WTC11 (cell line): ENCODE results near the gene PLEKHH3. TPM values are rescaled to one million over a fixed set of nuclear protein-coding genes. Genes with fewer than 3 reads are reported as not detected.

Experiments
- ATAC-seq: fragments of 200-7000 bp; cut with Tn5 transposase; 2 replicates; pipeline ENCODE4 v1.10.0; 2021; ENCODE audit warnings: mild to moderate bottlenecking, moderate library complexity
- CTCF ChIA-PET: fragments of 300-600 bp; sonication (Branson Sonifier 250); formaldehyde crosslinking; loops from one replicate; lab custom pipeline; 2021; ENCODE audit warnings: antibody characterized with exemption; lab: Charles Lee
- POLR2A ChIA-PET: fragments of 350-600 bp; sonication (Branson Sonifier 250); formaldehyde crosslinking; loops from one replicate; lab custom pipeline; 2021; ENCODE audit warnings: antibody characterized with exemption; lab: Charles Lee
- DNase-seq: peaks from one replicate; pipeline ENCODE4 v3.0.0; 2021; ENCODE audit warnings: low spot score
- H3K27ac Mint-ChIP-seq: 2 replicates; pipeline ENCODE4 v1.8.0; 2021; ENCODE audit warnings: mixed read lengths
- H3K27me3 Mint-ChIP-seq: 2 replicates; pipeline ENCODE4 v1.8.0; 2021; ENCODE audit warnings: low read depth, mild to moderate bottlenecking, moderate library complexity, mixed read lengths
- H3K36me3 Mint-ChIP-seq: 2 replicates; pipeline ENCODE4 v1.8.0; 2021; ENCODE audit warnings: mixed read lengths
- H3K4me1 Mint-ChIP-seq: 2 replicates; pipeline ENCODE4 v1.8.0; 2022; ENCODE audit warnings: mixed read lengths
- H3K4me3 Mint-ChIP-seq: 2 replicates; pipeline ENCODE4 v1.8.0; 2021; ENCODE audit warnings: mild to moderate bottlenecking, moderate library complexity, mixed read lengths
- H3K9me3 Mint-ChIP-seq: 2 replicates; pipeline ENCODE4 v1.8.0; 2021; ENCODE audit warnings: mixed read lengths
- ATF1 ChIP-seq: sonication (generic); formaldehyde crosslinking; IDR thresholded peaks from 2 replicates; pipeline ENCODE4 v1.8.1; 2023; ENCODE audit warnings: mild to moderate bottlenecking, moderate library complexity, missing genetic modification reagents
- CREB1 ChIP-seq: sonication (generic); formaldehyde crosslinking; IDR thresholded peaks from 2 replicates; pipeline ENCODE4 v1.8.0; 2023; ENCODE audit warnings: mild to moderate bottlenecking, missing genetic modification reagents
- CREM ChIP-seq: sonication (generic); formaldehyde crosslinking; IDR thresholded peaks from 2 replicates; pipeline ENCODE4 v1.8.1; 2022; ENCODE audit warnings: mild to moderate bottlenecking, missing genetic modification reagents, moderate library complexity
- ETV6 ChIP-seq: sonication (generic); formaldehyde crosslinking; IDR thresholded peaks from 2 replicates; pipeline ENCODE4 v1.8.1; 2022; ENCODE audit warnings: mild to moderate bottlenecking, missing genetic modification reagents
- FOXP1 ChIP-seq: sonication (generic); formaldehyde crosslinking; IDR thresholded peaks from 2 replicates; pipeline ENCODE4 v1.8.0; 2022; ENCODE audit warnings: missing genetic modification reagents, mild to moderate bottlenecking, moderate library complexity, borderline replicate concordance
- JUN ChIP-seq: sonication (generic); formaldehyde crosslinking; IDR thresholded peaks from 2 replicates; pipeline ENCODE4 v1.8.0; 2023; ENCODE audit warnings: mild to moderate bottlenecking, missing genetic modification reagents
- KAT7 ChIP-seq: sonication (generic); formaldehyde crosslinking; IDR thresholded peaks from 2 replicates; pipeline ENCODE4 v1.8.1; 2023; ENCODE audit warnings: missing genetic modification reagents, mild to moderate bottlenecking, borderline replicate concordance
- NR3C1 ChIP-seq: sonication (generic); formaldehyde crosslinking; conservative IDR thresholded peaks from 2 replicates; pipeline ENCODE4 v1.8.1; 2023; ENCODE audit warnings: low read depth, mild to moderate bottlenecking, missing genetic modification reagents
- RORB ChIP-seq: fragments of 250-450 bp; sonication (Bioruptor Pico); IDR thresholded peaks from 2 replicates; pipeline ENCODE4 v1.9.0; 2021; ENCODE audit warnings: mild to moderate bottlenecking
- SMAD3 ChIP-seq: sonication (generic); formaldehyde crosslinking; IDR thresholded peaks from 2 replicates; pipeline ENCODE4 v1.8.0; 2022; ENCODE audit warnings: missing genetic modification reagents, mild to moderate bottlenecking, borderline replicate concordance
- TP53 ChIP-seq: sonication (generic); formaldehyde crosslinking; IDR thresholded peaks from 2 replicates; pipeline ENCODE4 v1.8.1; 2023; ENCODE audit warnings: mild to moderate bottlenecking, missing genetic modification reagents
- ZBTB21 ChIP-seq: sonication (generic); formaldehyde crosslinking; IDR thresholded peaks from 2 replicates; pipeline ENCODE4 v1.8.1; 2023; ENCODE audit warnings: mild to moderate bottlenecking, missing genetic modification reagents, borderline replicate concordance
- ZNF232 ChIP-seq: sonication (generic); formaldehyde crosslinking; IDR thresholded peaks from 2 replicates; pipeline ENCODE4 v1.8.0; 2022; ENCODE audit warnings: mild to moderate bottlenecking, missing genetic modification reagents
- ZNF416 ChIP-seq: fragments of 250-450 bp; sonication (Bioruptor Pico); IDR thresholded peaks from 2 replicates; pipeline ENCODE4 v1.9.0; 2021; ENCODE audit warnings: mild to moderate bottlenecking, inconsistent platforms
- ZNF423 ChIP-seq: fragments of 250-450 bp; sonication (Bioruptor Pico); IDR thresholded peaks from 2 replicates; pipeline ENCODE4 v2.1.2; 2022; ENCODE audit warnings: mild to moderate bottlenecking, moderate library complexity
- total RNA-seq: library from RNA; stranded (reverse); gene quantifications from 3 replicates; pipeline ENCODE4 v1.2.3, GENCODE V29; 2021
- TF ChIP-seq, protein P1 (sequence below): sonication (generic); formaldehyde crosslinking; IDR thresholded peaks from 2 replicates; pipeline ENCODE4 v1.8.0; 2023; ENCODE audit warnings: missing genetic modification reagents, mild to moderate bottlenecking, borderline replicate concordance
- TF ChIP-seq, protein P2 (sequence below): fragments of 250-450 bp; sonication (Bioruptor Pico); IDR thresholded peaks from 2 replicates; pipeline ENCODE4 v1.9.0; 2021; ENCODE audit warnings: moderate library complexity, mild to moderate bottlenecking, inconsistent platforms, borderline replicate concordance
- TF ChIP-seq, protein P3 (sequence below): fragments of 250-450 bp; sonication (Bioruptor Pico); IDR thresholded peaks from 2 replicates; pipeline ENCODE4 v1.9.0; 2021; ENCODE audit warnings: mild to moderate bottlenecking, borderline replicate concordance
- TF ChIP-seq, protein P4 (sequence below): sonication (generic); formaldehyde crosslinking; IDR thresholded peaks from 2 replicates; pipeline ENCODE4 v1.8.1; 2022; ENCODE audit warnings: mild to moderate bottlenecking, moderate library complexity, missing genetic modification reagents

PLEKHH3 gene
- total RNA-seq, 1 experiment from 2014 or later = 40.2 TPM

DNA sequence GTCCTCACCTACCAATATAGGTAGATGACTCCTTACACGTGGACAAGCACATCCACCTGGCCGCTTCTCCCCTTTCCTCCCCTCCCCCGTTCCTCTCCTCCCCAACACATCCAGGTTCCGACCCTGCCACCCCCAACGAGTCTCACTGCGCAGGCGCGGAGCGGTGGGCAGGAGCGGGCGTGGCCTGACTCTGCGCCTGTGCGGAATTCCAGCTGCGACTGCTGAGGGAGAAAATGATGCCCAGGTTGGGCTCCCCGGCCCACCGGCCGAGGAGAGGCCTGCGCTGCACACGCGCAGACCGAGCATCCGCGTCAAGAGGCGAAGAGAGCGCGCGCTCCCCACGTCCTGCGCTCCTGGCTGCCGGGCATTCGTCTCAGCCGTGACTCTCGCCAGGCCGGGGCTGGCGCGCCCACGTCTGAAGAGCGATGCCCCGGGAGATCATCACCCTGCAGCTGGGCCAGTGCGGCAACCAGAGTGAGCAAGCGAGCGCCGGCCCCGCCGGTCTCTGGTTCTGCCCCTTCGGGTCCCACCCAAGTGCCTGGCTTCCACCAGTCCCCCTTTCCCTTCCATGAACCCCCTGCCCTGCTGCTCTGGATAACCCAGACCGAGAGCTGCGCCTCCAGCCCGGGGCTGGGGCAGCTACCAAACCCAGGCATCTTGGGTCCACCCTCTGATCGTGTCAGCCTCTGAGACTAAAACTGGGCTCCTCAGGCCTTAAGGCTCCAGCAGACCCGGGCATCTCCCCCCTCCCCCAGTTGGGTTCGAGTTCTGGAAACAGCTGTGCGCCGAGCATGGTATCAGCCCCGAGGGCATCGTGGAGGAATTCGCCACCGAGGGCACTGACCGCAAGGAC lies 17.5 kb downstream of the PLEKHH3 start, which contains the start of gene TUBG2 (continued):
- TF ChIP-seq, protein P1, sequence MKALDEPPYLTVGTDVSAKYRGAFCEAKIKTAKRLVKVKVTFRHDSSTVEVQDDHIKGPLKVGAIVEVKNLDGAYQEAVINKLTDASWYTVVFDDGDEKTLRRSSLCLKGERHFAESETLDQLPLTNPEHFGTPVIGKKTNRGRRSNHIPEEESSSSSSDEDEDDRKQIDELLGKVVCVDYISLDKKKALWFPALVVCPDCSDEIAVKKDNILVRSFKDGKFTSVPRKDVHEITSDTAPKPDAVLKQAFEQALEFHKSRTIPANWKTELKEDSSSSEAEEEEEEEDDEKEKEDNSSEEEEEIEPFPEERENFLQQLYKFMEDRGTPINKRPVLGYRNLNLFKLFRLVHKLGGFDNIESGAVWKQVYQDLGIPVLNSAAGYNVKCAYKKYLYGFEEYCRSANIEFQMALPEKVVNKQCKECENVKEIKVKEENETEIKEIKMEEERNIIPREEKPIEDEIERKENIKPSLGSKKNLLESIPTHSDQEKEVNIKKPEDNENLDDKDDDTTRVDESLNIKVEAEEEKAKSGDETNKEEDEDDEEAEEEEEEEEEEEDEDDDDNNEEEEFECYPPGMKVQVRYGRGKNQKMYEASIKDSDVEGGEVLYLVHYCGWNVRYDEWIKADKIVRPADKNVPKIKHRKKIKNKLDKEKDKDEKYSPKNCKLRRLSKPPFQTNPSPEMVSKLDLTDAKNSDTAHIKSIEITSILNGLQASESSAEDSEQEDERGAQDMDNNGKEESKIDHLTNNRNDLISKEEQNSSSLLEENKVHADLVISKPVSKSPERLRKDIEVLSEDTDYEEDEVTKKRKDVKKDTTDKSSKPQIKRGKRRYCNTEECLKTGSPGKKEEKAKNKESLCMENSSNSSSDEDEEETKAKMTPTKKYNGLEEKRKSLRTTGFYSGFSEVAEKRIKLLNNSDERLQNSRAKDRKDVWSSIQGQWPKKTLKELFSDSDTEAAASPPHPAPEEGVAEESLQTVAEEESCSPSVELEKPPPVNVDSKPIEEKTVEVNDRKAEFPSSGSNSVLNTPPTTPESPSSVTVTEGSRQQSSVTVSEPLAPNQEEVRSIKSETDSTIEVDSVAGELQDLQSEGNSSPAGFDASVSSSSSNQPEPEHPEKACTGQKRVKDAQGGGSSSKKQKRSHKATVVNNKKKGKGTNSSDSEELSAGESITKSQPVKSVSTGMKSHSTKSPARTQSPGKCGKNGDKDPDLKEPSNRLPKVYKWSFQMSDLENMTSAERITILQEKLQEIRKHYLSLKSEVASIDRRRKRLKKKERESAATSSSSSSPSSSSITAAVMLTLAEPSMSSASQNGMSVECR (CRISPR knock-in tag) = peak; percentile 52; the same call in 1 of the 2 replicates
- TF ChIP-seq ZBTB21 (CRISPR knock-in tag) (no peak), ZNF416 (no peak), CREM (CRISPR knock-in tag) (no peak), FOXP1 (CRISPR knock-in tag) (0 out of 2 replicates have a peak, but pooled peaks have one; percentile 25), KAT7 (no peak), ETV6 (CRISPR knock-in tag) (peak; percentile 88), ZNF232 (peak; percentile 89)
- TF ChIP-seq, protein P2, sequence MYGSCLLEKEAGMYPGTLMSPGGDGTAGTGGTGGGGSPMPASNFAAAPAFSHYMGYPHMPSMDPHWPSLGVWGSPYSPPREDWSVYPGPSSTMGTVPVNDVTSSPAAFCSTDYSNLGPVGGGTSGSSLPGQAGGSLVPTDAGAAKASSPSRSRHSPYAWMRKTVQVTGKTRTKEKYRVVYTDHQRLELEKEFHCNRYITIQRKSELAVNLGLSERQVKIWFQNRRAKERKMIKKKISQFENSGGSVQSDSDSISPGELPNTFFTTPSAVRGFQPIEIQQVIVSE = no peak
- TF ChIP-seq, all 79 proteins: peak for 17

DNA sequence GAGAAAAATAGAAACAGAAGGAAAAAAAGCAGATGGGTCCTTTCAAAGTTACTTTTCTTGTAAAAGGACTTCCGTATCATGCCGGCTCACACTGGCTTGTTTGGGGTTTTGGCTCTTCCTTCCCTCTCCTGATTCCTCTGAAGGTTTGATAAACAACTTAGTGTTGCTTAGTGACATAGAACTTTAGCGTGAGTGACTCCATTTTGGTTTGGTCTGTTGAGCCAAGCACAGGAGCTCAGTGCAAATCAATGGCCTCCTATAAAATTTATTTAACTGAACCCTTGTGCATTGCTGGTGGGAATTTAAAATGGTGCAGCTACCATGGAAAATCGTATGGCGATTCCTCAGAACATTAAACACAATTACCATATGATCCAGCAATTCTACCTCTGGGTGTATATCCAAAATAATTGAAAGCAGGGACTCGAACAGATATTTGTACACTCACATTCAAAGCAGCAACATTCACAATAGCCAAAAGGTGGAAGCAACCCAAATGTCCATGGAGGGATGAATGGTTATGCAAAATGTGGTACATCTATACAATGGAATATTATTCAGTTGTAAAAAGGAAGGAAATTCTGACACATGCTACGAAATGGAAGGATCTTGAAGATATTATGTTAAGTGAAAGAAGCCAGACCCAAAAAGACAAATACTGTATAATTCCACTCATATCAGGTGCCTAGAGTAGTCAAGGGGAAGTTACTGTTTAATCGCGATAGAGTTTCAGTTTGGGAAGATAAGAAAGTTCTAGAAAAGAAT lies 18.8 kb downstream of the PLEKHH3 start:
- Mint-ChIP-seq H3K27ac (no peak overlapping the region; the same call in 1 of the 2 replicates), H3K36me3 (peaks cover 11% of the 10 kb centered on the region), H3K9me3 (peaks cover 10% of the 10 kb centered on the region), H3K27me3 (peaks cover 5% of the 10 kb centered on the region), H3K4me1 (peaks cover 17% of the 10 kb centered on the region), H3K4me3 (no peak overlapping the region)
- CTCF ChIA-PET = interaction anchor here (0.7 to 3.9 kb wide), 6 partner anchors 14 to 52 kb away, joined by 3 to 44 read pairs (median 5); partner anchors contain the start of gene PLEKHH3
- TF ChIP-seq, protein P3, sequence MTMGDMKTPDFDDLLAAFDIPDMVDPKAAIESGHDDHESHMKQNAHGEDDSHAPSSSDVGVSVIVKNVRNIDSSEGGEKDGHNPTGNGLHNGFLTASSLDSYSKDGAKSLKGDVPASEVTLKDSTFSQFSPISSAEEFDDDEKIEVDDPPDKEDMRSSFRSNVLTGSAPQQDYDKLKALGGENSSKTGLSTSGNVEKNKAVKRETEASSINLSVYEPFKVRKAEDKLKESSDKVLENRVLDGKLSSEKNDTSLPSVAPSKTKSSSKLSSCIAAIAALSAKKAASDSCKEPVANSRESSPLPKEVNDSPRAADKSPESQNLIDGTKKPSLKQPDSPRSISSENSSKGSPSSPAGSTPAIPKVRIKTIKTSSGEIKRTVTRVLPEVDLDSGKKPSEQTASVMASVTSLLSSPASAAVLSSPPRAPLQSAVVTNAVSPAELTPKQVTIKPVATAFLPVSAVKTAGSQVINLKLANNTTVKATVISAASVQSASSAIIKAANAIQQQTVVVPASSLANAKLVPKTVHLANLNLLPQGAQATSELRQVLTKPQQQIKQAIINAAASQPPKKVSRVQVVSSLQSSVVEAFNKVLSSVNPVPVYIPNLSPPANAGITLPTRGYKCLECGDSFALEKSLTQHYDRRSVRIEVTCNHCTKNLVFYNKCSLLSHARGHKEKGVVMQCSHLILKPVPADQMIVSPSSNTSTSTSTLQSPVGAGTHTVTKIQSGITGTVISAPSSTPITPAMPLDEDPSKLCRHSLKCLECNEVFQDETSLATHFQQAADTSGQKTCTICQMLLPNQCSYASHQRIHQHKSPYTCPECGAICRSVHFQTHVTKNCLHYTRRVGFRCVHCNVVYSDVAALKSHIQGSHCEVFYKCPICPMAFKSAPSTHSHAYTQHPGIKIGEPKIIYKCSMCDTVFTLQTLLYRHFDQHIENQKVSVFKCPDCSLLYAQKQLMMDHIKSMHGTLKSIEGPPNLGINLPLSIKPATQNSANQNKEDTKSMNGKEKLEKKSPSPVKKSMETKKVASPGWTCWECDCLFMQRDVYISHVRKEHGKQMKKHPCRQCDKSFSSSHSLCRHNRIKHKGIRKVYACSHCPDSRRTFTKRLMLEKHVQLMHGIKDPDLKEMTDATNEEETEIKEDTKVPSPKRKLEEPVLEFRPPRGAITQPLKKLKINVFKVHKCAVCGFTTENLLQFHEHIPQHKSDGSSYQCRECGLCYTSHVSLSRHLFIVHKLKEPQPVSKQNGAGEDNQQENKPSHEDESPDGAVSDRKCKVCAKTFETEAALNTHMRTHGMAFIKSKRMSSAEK (CRISPR knock-in tag) = no peak
- no peak for TF ChIP-seq SMAD3 (CRISPR knock-in tag)
- no peak for TF ChIP-seq ZNF232
- TF ChIP-seq, protein P4, sequence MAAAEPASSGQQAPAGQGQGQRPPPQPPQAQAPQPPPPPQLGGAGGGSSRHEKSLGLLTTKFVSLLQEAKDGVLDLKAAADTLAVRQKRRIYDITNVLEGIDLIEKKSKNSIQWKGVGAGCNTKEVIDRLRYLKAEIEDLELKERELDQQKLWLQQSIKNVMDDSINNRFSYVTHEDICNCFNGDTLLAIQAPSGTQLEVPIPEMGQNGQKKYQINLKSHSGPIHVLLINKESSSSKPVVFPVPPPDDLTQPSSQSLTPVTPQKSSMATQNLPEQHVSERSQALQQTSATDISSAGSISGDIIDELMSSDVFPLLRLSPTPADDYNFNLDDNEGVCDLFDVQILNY = no peak
- TF ChIP-seq ZNF423 (CRISPR knock-in tag) = no peak
- no peak for TF ChIP-seq JUN (CRISPR knock-in tag)
- no peak for TF ChIP-seq RORB (CRISPR knock-in tag)
- no peak for TF ChIP-seq TP53 (CRISPR knock-in tag)
- no peak for TF ChIP-seq CREB1
- no peak for TF ChIP-seq NR3C1 (CRISPR knock-in tag)
- no peak for TF ChIP-seq ATF1 (CRISPR knock-in tag)
- ATAC-seq (no peak), DNase-seq (no peak)
- POLR2A ChIA-PET = interaction anchor here (0.6 to 1.7 kb wide), 3 partner anchors 12 to 1678 kb away, joined by 3 to 13 read pairs (median 4); no protein-coding TSS in a partner anchor
